GM18508 (cell line): ENCODE data around the gene TMPRSS11A.

Experiments
- ATAC-seq: cut with Tn5 transposase; IDR thresholded peaks from one replicate; pipeline ENCODE4 v1.9.1; 2021; ENCODE audit warnings: moderate number of reproducible peaks; ENCODE audit not compliant: insufficient read depth, unreplicated experiment

Gene TMPRSS11A

GRCh38 chr4:67918428-67918827 lies 44.9 kb downstream of the TMPRSS11A start:
- no peak for ATAC-seq

GRCh38 chr4:67915400-67915966 lies 47.8 kb downstream of the TMPRSS11A start:
- no peak for ATAC-seq

GRCh38 chr4:67912080-67912479 lies 51.2 kb downstream of the TMPRSS11A start:
- no peak for ATAC-seq

DNA sequence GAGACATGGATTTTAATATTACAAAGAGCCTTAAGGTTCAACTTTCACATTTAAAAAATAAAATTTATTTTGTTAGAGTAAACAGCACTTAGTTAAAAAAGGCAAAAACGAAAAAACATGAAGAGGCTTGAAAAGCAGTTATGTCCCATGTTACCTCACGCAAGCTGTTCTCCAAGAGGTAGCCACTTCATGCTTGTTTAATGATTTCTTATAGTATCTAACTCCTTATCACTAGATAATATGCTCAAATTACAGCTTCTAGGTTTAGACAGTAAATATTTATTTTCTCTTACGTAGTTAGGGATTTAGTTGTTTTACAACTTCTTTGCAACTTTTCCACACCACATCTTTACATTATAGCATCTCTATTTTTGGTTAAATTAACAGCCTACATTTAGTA lies 51.7 kb downstream of the TMPRSS11A start:
- no peak for ATAC-seq

DNA sequence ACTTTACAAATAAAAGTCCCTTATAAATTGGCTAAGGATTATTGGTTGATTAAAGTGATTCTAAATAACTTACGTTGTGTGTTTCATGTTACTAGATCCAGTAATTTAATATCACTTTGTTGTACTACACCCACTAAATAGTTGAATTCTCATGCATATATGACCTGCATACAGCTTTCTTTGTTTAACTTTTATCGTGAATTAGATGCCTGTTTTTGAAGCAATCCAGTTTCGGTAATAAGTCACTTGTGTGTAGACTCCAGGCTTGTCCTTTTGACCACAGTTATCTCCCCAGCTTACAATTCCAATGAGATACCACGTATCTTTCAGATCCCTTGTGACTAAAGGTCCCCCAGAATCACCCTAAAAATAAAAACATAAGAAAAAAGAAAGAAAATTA lies 52.2 kb downstream of the TMPRSS11A start:
- ATAC-seq, result no peak

DNA sequence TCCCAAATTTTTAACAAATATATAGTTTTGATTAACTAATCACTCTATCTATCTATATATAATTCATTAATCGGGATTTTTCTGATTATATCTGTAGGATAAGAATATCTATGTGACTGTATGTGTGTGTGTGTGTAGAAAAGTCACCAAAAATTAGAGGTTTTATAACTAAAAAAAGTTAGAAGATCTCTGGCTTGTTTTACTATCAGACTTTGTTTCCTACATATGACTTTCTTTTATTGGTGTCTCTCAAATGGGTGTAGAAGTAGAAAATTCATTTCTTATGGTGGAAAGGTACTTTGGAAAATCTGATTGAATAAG lies 52.7 kb downstream of the TMPRSS11A start:
- ATAC-seq, result no peak

- no peak for ATAC-seq
These were observed 53.2 kb downstream of the TMPRSS11A start for GRCh38 chr4:67909905-67910584.

DNA sequence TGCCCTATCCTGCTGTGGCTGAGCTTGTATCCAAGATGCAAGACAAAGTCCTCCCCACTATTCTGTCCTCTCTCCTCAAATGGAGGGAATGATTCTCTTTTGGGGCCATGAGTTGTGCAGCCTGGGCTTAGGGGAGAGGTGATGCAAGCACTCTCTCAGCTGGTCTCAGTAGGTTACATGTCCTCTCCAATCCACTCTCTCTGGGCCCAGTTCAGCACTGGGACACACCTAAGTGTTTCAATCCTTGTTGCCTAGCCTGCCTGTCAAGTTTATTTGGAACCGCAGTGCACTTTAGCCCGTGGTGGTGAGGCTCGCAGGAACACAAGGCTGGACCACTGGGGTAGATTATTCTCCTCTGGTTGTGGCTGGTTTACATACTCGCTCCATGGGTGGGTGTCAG lies 55.6 kb downstream of the TMPRSS11A start:
- no peak for ATAC-seq

- ATAC-seq, result no peak
These were observed 64.2 kb downstream of the TMPRSS11A start for GRCh38 chr4:67899096-67899495.

GRCh38 chr4:67897686-67898085 lies 65.6 kb downstream of the TMPRSS11A start:
- no peak for ATAC-seq

GRCh38 chr4:67896421-67897065 lies 66.8 kb downstream of the TMPRSS11A start:
- no peak for ATAC-seq

DNA sequence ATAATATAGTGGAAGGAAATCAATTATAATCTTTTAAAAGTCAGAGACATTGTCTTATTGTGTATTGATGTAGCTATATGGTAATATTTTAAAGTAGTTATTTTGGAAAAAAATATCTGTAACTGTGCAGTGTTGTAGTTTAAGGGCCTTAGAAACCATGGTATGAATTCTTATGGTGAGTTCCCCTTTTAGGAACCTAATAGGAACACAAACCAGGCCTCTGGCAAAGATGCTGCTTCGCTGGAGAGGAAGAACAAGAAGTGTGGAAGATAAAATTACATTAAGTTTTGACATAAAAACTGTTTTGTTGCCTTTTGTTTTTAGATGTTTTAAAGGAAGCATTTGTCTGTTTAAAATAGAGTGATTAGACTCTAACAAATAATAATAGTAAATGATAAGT lies 68.6 kb downstream of the TMPRSS11A start:
- ATAC-seq, result no peak

GRCh38 chr4:67892905-67893304 lies 70.4 kb downstream of the TMPRSS11A start:
- ATAC-seq, result no peak

- no peak for ATAC-seq
These were observed 71.0 kb downstream of the TMPRSS11A start for GRCh38 chr4:67892253-67892652.

GRCh38 chr4:67891645-67892044 lies 71.6 kb downstream of the TMPRSS11A start:
- no peak for ATAC-seq

- no peak for ATAC-seq
These were observed 77.0 kb downstream of the TMPRSS11A start for GRCh38 chr4:67886281-67886680.

GRCh38 chr4:67885762-67886161 lies 77.5 kb downstream of the TMPRSS11A start:
- no peak for ATAC-seq

GRCh38 chr4:67884701-67885100 lies 78.6 kb downstream of the TMPRSS11A start:
- ATAC-seq, result no peak

- ATAC-seq, result no peak
These were observed 79.4 kb downstream of the TMPRSS11A start, which contains the start of gene TMPRSS11D for GRCh38 chr4:67883902-67884301. Gene TMPRSS11D, minus strand, starts transcription at chr4:67884002. Its CDS starts 69 bp downstream, at chr4:67883933.

DNA sequence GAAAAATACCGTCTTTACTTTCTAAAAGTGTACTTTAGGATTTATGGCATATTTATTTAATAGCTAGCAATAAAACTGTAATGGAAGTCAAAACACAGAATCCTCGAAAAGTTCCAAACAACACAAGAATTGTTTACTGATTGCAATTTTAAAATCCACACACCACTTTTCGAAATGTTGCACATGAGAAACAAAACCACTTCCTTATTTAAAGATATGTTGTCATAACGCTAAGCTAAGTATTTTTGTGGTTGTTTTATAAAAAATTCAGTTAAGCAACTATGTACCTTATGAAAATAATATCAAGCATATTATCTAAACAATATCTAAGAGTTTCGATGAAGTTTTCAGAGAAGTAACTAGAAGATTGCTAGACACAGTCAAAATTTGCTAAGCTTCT lies 79.8 kb downstream of the TMPRSS11A start:
- no peak for ATAC-seq

- ATAC-seq, result no peak
These were observed 82.3 kb downstream of the TMPRSS11A start for GRCh38 chr4:67880866-67881610.
